Measurements from ENCODE around the gene MSRB3.

GRCh38 chr12:65511134-65511834, 232.8 kb downstream of the MSRB3 start:
- TF ChIP-seq CTCF (IDR thresholded peaks at IDR 0.05) (peak in 1 of 4 experiments; percentile 10), POLR2AphosphoS5 (IDR thresholded peaks at IDR 0.05) (no peak), POLR2A (IDR thresholded peaks at IDR 0.05) (no peak), EP300 (IDR thresholded peaks at IDR 0.05) (no peak)
